Measurements from ENCODE around the gene POLH.

GRCh38 chr6:43559328-43559727 is 16.7 kb upstream of the POLH start:
- TF ChIP-seq EZH2 (IDR thresholded peaks at IDR 0.05; ENCODE audit: low read length, missing control alignments), result no peak
- no peak for TF ChIP-seq CTCF (conservative IDR thresholded peaks at IDR 0.05 in 1 of 2, IDR thresholded peaks at IDR 0.05 in 1 of 2; ENCODE audit: low read depth in 1 of 2, low read length in 2 of 2)

All from fibroblast of lung (primary cell).